ENCODE measurements around the gene IFITM10. TPM values are rescaled to one million over a fixed set of nuclear protein-coding genes. Genes with fewer than 3 reads are reported as not detected.
A peak's percentile ranks its signal among the peaks of the same experiment; 100 is the strongest.

The IFITM10 gene
- total RNA-seq, 1 donor: 18.1 TPM

- Histone ChIP-seq H3K4me2 (ENCODE audit: insufficient read depth, low read length) (no peak overlapping the region), H3K4me3 (ENCODE audit: insufficient read depth, low read length) (no peak overlapping the region), H3K79me2 (ENCODE audit: insufficient read depth, low read length) (peaks cover 29% of the 10 kb centered on the region), H4K20me1 (ENCODE audit: insufficient read depth, low read length) (peaks cover 27% of the 10 kb centered on the region), H3K4me1 (ENCODE audit: insufficient read depth, low read length) (peaks cover 26% of the 10 kb centered on the region), H2AFZ (ENCODE audit: low read length) (no peak overlapping the region), H3K36me3 (ENCODE audit: insufficient read depth, low read length) (peaks cover 43% of the 10 kb centered on the region), H3K9me3 (ENCODE audit: low read depth, low read length) (no peaks in the 10 kb centered on the region), H3K27ac (ENCODE audit: low read depth, low read length) (no peak overlapping the region), H3K27me3 (ENCODE audit: insufficient read depth, low read length) (no peaks in the 10 kb centered on the region)
- no peak for TF ChIP-seq CTCF (IDR thresholded peaks at IDR 0.05; ENCODE audit: extremely low read depth, low read depth, low read length)
- no peak for DNase-seq (ENCODE audit: insufficient read length, low spot score, missing footprints)
These were observed 4.9 kb upstream of the IFITM10 start for GRCh38 chr11:1755344-1755691.

- Histone ChIP-seq H2AFZ (ENCODE audit: low read length) (no peak overlapping the region), H3K79me2 (ENCODE audit: insufficient read depth, low read length) (peaks cover 25% of the 10 kb centered on the region), H3K27me3 (ENCODE audit: insufficient read depth, low read length) (no peaks in the 10 kb centered on the region), H3K27ac (ENCODE audit: low read depth, low read length) (no peak overlapping the region), H3K4me2 (ENCODE audit: insufficient read depth, low read length) (no peak overlapping the region), H3K9me3 (ENCODE audit: low read depth, low read length) (no peaks in the 10 kb centered on the region), H3K36me3 (ENCODE audit: insufficient read depth, low read length) (peaks cover 40% of the 10 kb centered on the region), H3K4me3 (ENCODE audit: insufficient read depth, low read length) (no peak overlapping the region), H4K20me1 (ENCODE audit: insufficient read depth, low read length) (peaks cover 23% of the 10 kb centered on the region), H3K4me1 (ENCODE audit: insufficient read depth, low read length) (peaks cover 24% of the 10 kb centered on the region)
- no peak for TF ChIP-seq CTCF (IDR thresholded peaks at IDR 0.05; ENCODE audit: extremely low read depth, low read depth, low read length)
- peak; percentile 85 for DNase-seq (ENCODE audit: insufficient read length, low spot score, missing footprints)
These were observed 4.2 kb upstream of the IFITM10 start for GRCh38 chr11:1754376-1755150.

GRCh38 chr11:1753929-1754305, 3.5 kb upstream of the IFITM10 start:
- no peak for DNase-seq (ENCODE audit: insufficient read length, low spot score, missing footprints)
- H3K27me3 ChIP-seq (ENCODE audit: insufficient read depth, low read length): no peaks in the 10 kb centered on the region
- no peaks in the 10 kb centered on the region for H3K9me3 ChIP-seq (ENCODE audit: low read depth, low read length)
- TF ChIP-seq CTCF (IDR thresholded peaks at IDR 0.05; ENCODE audit: extremely low read depth, low read depth, low read length): no peak
- peaks cover 39% of the 10 kb centered on the region for H3K36me3 ChIP-seq (ENCODE audit: insufficient read depth, low read length)
- H4K20me1 ChIP-seq (ENCODE audit: insufficient read depth, low read length): peaks cover 22% of the 10 kb centered on the region
- peaks cover 24% of the 10 kb centered on the region for H3K79me2 ChIP-seq (ENCODE audit: insufficient read depth, low read length)
- H2AFZ ChIP-seq (ENCODE audit: low read length): no peak overlapping the region
- peaks cover 26% of the 10 kb centered on the region for H3K4me1 ChIP-seq (ENCODE audit: insufficient read depth, low read length)
- H3K4me2 ChIP-seq (ENCODE audit: insufficient read depth, low read length): no peak overlapping the region
- H3K27ac ChIP-seq (ENCODE audit: low read depth, low read length): no peak overlapping the region
- no peak overlapping the region for H3K4me3 ChIP-seq (ENCODE audit: insufficient read depth, low read length)

GRCh38 chr11:1753229-1753928, 3.0 kb upstream of the IFITM10 start:
- no peak for TF ChIP-seq CTCF (IDR thresholded peaks at IDR 0.05; ENCODE audit: extremely low read depth, low read depth, low read length)
- no peak overlapping the region for H2AFZ ChIP-seq (ENCODE audit: low read length)
- no peaks in the 10 kb centered on the region for H3K27me3 ChIP-seq (ENCODE audit: insufficient read depth, low read length)
- peaks cover 21% of the 10 kb centered on the region for H3K79me2 ChIP-seq (ENCODE audit: insufficient read depth, low read length)
- DNase-seq (ENCODE audit: insufficient read length, low spot score, missing footprints): peak; percentile 66
- no peak overlapping the region for H3K4me3 ChIP-seq (ENCODE audit: insufficient read depth, low read length)
- H3K4me2 ChIP-seq (ENCODE audit: insufficient read depth, low read length): no peak overlapping the region
- H3K27ac ChIP-seq (ENCODE audit: low read depth, low read length): no peak overlapping the region
- H3K36me3 ChIP-seq (ENCODE audit: insufficient read depth, low read length): peaks cover 33% of the 10 kb centered on the region
- peaks cover 26% of the 10 kb centered on the region for H3K4me1 ChIP-seq (ENCODE audit: insufficient read depth, low read length)
- H4K20me1 ChIP-seq (ENCODE audit: insufficient read depth, low read length): peaks cover 22% of the 10 kb centered on the region
- no peaks in the 10 kb centered on the region for H3K9me3 ChIP-seq (ENCODE audit: low read depth, low read length)
